Spleen (tissue), 7 donors: ENCODE results near the gene GCFC2.

Experiments
- CTCF ChIP-seq, 11 experiments: fragments of 200-600 bp in 7 of 11; fragments of 450-650 bp in 4 of 11; sonication (generic) in 4 of 11; IDR thresholded peaks in 8 of 11; conservative IDR thresholded peaks in 3 of 11; 1 replicate in 7 of 11; 2 replicates in 4 of 11; pipeline versions ENCODE4 v1.4.0 to v1.8.0; 2016 to 2021; ENCODE audit warnings: antibody characterized with exemption in 11 of 11, inconsistent platforms in 4 of 11, mild to moderate bottlenecking in 1 of 11
- POLR2A ChIP-seq, 3 donors: fragments of 450-650 bp; IDR thresholded peaks; one replicate each; pipeline ENCODE4 v1.5.1; 2017; ENCODE audit warnings: antibody characterized with exemption in 3 of 3, mild to moderate bottlenecking in 1 of 3
- donor health status: DM: no; HTN: no; CAD: no; lungs with moderate emphysema.
- donor health status: DM: no; HTN: no; CAD: no.
- donor health status: DM: no; HTN: no; CAD: no.

DNA sequence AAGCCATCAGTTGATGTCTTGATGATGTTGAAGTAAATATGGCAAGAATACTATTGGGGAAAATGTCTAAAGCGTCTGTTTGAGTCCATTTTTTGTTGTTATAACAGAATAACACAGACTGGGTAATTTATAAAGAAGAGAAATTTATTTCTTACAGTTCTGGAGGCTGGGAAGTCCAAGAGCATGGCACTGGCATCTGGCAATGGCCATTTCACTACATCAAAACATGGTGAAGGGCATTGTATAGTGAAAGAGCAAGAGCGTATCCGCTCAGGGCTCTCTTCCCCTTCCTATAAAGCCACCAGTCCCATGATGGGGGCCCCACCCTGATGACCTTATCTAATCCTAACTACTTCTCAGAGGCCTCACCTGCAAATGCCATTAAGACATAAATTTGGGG, 93.8 kb downstream of the GCFC2 start:
- no peak for TF ChIP-seq POLR2A (IDR thresholded peaks at IDR 0.05)
- TF ChIP-seq CTCF (IDR thresholded peaks at IDR 0.05 in 8 of 11, conservative IDR thresholded peaks at IDR 0.05 in 3 of 11), result no peak
